Body of pancreas (tissue), 4 donors: ENCODE data around the gene TSNAX.

Source experiments
- POLR2A ChIP-seq, 3 donors: fragments of 450-650 bp; IDR thresholded peaks; one replicate each; pipeline ENCODE4 v1.6.1; 2016; ENCODE audit warnings: antibody characterized with exemption in 3 of 3, mild to moderate bottlenecking in 2 of 3
- TF ChIP-seq, protein P1 (sequence below), 7 experiments: fragments of 450-650 bp in 4 of 7; fragments of 200-600 bp in 3 of 7; sonication (generic) in 3 of 7; IDR thresholded peaks; one replicate each; pipeline ENCODE4 v1.5.1; 2016 to 2019; ENCODE audit warnings: antibody characterized with exemption in 7 of 7

DNA sequence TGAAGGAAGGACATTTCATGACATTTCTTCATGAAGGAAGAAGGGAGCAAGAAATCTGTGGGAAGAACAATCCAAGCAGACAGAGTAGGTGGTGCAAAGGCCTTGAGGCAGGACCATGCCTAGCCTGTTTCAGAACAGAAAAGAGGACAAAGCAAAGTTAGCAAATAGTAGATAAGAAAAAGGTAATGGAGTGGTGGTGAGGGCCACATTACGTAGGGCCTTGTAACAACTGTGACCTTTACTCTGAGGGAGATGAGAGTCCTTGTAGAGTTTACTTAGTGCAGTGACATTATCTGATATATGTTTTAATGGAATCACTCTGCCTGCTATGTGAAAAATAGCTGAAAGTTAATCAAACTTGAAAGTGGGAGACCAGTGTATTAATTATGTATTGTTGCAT lies 6.4 kb upstream of the TSNAX start:
- TF ChIP-seq, protein P1, sequence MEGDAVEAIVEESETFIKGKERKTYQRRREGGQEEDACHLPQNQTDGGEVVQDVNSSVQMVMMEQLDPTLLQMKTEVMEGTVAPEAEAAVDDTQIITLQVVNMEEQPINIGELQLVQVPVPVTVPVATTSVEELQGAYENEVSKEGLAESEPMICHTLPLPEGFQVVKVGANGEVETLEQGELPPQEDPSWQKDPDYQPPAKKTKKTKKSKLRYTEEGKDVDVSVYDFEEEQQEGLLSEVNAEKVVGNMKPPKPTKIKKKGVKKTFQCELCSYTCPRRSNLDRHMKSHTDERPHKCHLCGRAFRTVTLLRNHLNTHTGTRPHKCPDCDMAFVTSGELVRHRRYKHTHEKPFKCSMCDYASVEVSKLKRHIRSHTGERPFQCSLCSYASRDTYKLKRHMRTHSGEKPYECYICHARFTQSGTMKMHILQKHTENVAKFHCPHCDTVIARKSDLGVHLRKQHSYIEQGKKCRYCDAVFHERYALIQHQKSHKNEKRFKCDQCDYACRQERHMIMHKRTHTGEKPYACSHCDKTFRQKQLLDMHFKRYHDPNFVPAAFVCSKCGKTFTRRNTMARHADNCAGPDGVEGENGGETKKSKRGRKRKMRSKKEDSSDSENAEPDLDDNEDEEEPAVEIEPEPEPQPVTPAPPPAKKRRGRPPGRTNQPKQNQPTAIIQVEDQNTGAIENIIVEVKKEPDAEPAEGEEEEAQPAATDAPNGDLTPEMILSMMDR (IDR thresholded peaks at IDR 0.05) = no peak
- TF ChIP-seq POLR2A (IDR thresholded peaks at IDR 0.05) = no peak
